ENCODE results near the gene TTLL10.
A peak's percentile ranks its signal among the peaks of the same experiment; 100 is the strongest.

Gene TTLL10

GRCh38 chr1:1155258-1155657 is 18.4 kb upstream of the TTLL10 start:
- Histone ChIP-seq H3K4me1 (ENCODE audit: insufficient read depth, insufficient read length) (no peaks in the 10 kb centered on the region), H3K4me3 (ENCODE audit: insufficient read length, low read depth) (no peak overlapping the region), H3K36me3 (ENCODE audit: insufficient read depth, insufficient read length, low read length) (no peaks in the 10 kb centered on the region), H3K9me3 (ENCODE audit: insufficient read depth, low read length) (peaks cover 8% of the 10 kb centered on the region; the same call in 1 of the 2 replicates), H3K9ac (ENCODE audit: insufficient read length, low read depth) (no peak overlapping the region), H3K27me3 (ENCODE audit: insufficient read depth, insufficient read length) (no peaks in the 10 kb centered on the region)
- DNase-seq (ENCODE audit: low read depth, low spot score) = no peak
- TF ChIP-seq SUZ12 (IDR thresholded peaks at IDR 0.05; ENCODE audit: extremely low read depth, insufficient read depth, insufficient read length) (no peak), YY1 (IDR thresholded peaks at IDR 0.05; ENCODE audit: insufficient read depth, insufficient read length) (no peak), ZNF274 (IDR thresholded peaks at IDR 0.05; ENCODE audit: low read depth, low read length) (no peak)

DNA sequence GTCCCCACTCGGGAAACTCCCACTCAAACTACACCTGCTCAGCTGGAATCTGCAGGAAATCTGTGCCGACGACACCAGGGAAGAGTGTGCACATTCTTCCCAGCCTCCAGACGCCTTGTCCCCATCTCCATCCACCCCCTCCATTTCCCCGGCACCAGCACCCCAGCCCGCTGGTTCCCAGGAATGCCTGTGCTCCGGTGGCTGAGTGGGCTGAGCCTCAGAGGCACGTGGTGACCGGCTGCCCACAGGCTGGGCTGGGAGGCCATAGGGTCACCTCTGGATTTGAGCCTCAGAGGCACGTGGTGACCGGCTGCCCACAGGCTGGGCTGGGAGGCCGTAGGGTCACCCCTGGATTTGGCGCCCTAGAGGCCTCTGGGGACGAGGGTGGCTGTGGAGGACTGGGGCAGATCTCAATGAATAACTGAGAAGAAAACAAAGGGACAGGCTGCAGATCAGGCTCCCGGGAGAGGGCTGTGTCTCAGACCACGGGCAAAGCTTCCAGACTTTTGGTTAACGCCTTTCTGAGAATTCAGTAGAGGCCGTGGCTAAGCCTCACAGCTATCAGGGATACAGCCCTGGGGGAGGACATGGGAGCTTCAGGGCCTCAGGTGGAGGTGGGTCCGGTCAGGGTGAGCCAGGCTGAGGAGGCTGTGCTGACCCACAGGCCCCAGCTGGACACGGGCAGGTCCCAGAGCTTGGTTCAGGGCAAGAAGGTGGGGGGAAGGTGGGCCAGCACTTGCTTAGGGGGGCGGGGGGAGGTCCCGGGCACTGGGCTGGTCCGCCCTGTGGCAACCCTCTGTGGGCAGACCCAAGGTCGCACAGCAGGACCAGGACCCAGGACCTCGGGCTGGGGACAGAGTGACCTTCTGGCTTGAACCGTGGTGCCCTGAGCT is 17.3 kb upstream of the TTLL10 start:
- H3K9ac ChIP-seq (ENCODE audit: insufficient read length, low read depth) = no peak overlapping the region
- peaks cover 8% of the 10 kb centered on the region; the same call in 1 of the 2 replicates for H3K9me3 ChIP-seq (ENCODE audit: insufficient read depth, low read length)
- H3K4me1 ChIP-seq (ENCODE audit: insufficient read depth, insufficient read length) = no peaks in the 10 kb centered on the region
- TF ChIP-seq SUZ12 (IDR thresholded peaks at IDR 0.05; ENCODE audit: extremely low read depth, insufficient read depth, insufficient read length) = no peak
- no peak for TF ChIP-seq ZNF274 (IDR thresholded peaks at IDR 0.05; ENCODE audit: low read depth, low read length)
- no peak for TF ChIP-seq YY1 (IDR thresholded peaks at IDR 0.05; ENCODE audit: insufficient read depth, insufficient read length)
- H3K36me3 ChIP-seq (ENCODE audit: insufficient read depth, insufficient read length, low read length) = no peaks in the 10 kb centered on the region
- no peaks in the 10 kb centered on the region for H3K27me3 ChIP-seq (ENCODE audit: insufficient read depth, insufficient read length)
- no peak overlapping the region for H3K4me3 ChIP-seq (ENCODE audit: insufficient read length, low read depth)
- DNase-seq (ENCODE audit: low read depth, low spot score) = no peak

DNA sequence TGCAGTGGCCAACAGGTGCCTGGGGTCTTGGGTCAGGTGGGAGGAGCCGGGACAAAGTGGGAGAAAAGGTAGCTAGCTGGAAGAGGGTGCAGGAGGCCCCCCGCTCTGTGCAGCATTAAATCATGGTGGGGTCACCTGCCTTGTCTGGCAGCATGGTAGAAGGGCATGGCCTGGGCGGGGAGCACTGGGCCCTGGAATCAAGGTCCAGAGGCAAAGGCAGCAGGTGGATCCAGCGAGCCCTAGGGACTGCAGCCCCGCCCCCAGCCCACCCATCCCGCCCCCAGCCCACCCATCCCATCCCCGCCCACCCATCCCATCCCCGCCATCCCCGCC is 16.7 kb upstream of the TTLL10 start:
- no peak overlapping the region for H3K9ac ChIP-seq (ENCODE audit: insufficient read length, low read depth)
- no peaks in the 10 kb centered on the region for H3K27me3 ChIP-seq (ENCODE audit: insufficient read depth, insufficient read length)
- DNase-seq (ENCODE audit: low read depth, low spot score) = no peak
- peaks cover 8% of the 10 kb centered on the region; the same call in 1 of the 2 replicates for H3K9me3 ChIP-seq (ENCODE audit: insufficient read depth, low read length)
- H3K4me1 ChIP-seq (ENCODE audit: insufficient read depth, insufficient read length) = no peaks in the 10 kb centered on the region
- no peaks in the 10 kb centered on the region for H3K36me3 ChIP-seq (ENCODE audit: insufficient read depth, insufficient read length, low read length)
- no peak overlapping the region for H3K4me3 ChIP-seq (ENCODE audit: insufficient read length, low read depth)
- TF ChIP-seq ZNF274 (IDR thresholded peaks at IDR 0.05; ENCODE audit: low read depth, low read length) = no peak
- no peak for TF ChIP-seq SUZ12 (IDR thresholded peaks at IDR 0.05; ENCODE audit: extremely low read depth, insufficient read depth, insufficient read length)
- no peak for TF ChIP-seq YY1 (IDR thresholded peaks at IDR 0.05; ENCODE audit: insufficient read depth, insufficient read length)

- Histone ChIP-seq H3K36me3 (ENCODE audit: insufficient read depth, insufficient read length, low read length) (no peaks in the 10 kb centered on the region), H3K9ac (ENCODE audit: insufficient read length, low read depth) (peak overlapping the region; percentile 83), H3K4me1 (ENCODE audit: insufficient read depth, insufficient read length) (no peaks in the 10 kb centered on the region), H3K4me3 (ENCODE audit: insufficient read length, low read depth) (peak overlapping the region; percentile 55), H3K27me3 (ENCODE audit: insufficient read depth, insufficient read length) (no peaks in the 10 kb centered on the region), H3K9me3 (ENCODE audit: insufficient read depth, low read length) (peaks cover 5% of the 10 kb centered on the region; the same call in 1 of the 2 replicates)
- DNase-seq (ENCODE audit: low read depth, low spot score) = peak; percentile 16
- TF ChIP-seq ZNF274 (IDR thresholded peaks at IDR 0.05; ENCODE audit: low read depth, low read length) (no peak), SUZ12 (IDR thresholded peaks at IDR 0.05; ENCODE audit: extremely low read depth, insufficient read depth, insufficient read length) (no peak), YY1 (IDR thresholded peaks at IDR 0.05; ENCODE audit: insufficient read depth, insufficient read length) (no peak)
These were observed 16.2 kb upstream of the TTLL10 start for GRCh38 chr1:1157426-1157913.

- DNase-seq (ENCODE audit: low read depth, low spot score) = no peak
- no peak for TF ChIP-seq SUZ12 (IDR thresholded peaks at IDR 0.05; ENCODE audit: extremely low read depth, insufficient read depth, insufficient read length)
- no peak for TF ChIP-seq ZNF274 (IDR thresholded peaks at IDR 0.05; ENCODE audit: low read depth, low read length)
- no peak for TF ChIP-seq YY1 (IDR thresholded peaks at IDR 0.05; ENCODE audit: insufficient read depth, insufficient read length)
- H3K9ac ChIP-seq (ENCODE audit: insufficient read length, low read depth) = peak overlapping the region; percentile 83
- H3K4me3 ChIP-seq (ENCODE audit: insufficient read length, low read depth) = peak overlapping the region; percentile 55
- no peaks in the 10 kb centered on the region for H3K36me3 ChIP-seq (ENCODE audit: insufficient read depth, insufficient read length, low read length)
- H3K27me3 ChIP-seq (ENCODE audit: insufficient read depth, insufficient read length) = no peaks in the 10 kb centered on the region
- no peaks in the 10 kb centered on the region for H3K4me1 ChIP-seq (ENCODE audit: insufficient read depth, insufficient read length)
- no peaks in the 10 kb centered on the region for H3K9me3 ChIP-seq (ENCODE audit: insufficient read depth, low read length)
These were observed 15.6 kb upstream of the TTLL10 start for GRCh38 chr1:1157914-1158710.

DNA sequence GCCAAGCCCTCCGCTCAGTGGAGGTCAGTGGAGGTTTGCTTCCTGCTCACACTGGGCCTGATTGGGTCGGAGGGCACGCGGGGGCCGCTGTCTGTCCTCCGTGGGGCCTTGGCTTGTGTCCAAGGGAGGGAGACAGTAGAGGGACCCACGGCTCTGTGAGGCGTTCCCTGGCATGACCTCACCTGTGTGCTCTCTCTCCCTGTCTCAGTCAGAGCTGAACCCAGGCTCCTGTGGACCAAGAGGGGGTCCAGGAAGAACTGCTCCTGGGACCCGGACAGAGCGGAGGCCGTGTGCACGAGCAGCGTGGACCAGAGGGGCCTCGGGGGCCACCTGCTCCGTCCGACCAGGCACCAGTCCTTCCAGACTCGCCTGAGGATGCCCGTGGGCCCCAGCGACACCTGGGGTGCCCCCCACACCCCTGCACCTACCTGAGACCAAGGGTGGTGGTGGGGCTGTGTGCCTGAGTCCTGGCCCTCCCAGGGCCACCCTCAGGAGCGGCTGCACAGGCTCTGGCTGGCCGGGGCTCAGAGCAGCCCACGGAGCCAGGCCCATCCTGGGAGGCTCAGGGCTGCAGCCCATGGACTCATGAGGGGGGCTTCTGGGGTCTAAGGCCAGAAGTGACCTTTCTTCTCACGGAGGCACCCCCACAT is 13.3 kb upstream of the TTLL10 start:
- Histone ChIP-seq H3K9me3 (ENCODE audit: insufficient read depth, low read length) (no peaks in the 10 kb centered on the region), H3K9ac (ENCODE audit: insufficient read length, low read depth) (no peak overlapping the region), H3K36me3 (ENCODE audit: insufficient read depth, insufficient read length, low read length) (no peaks in the 10 kb centered on the region), H3K4me1 (ENCODE audit: insufficient read depth, insufficient read length) (no peaks in the 10 kb centered on the region), H3K27me3 (ENCODE audit: insufficient read depth, insufficient read length) (no peaks in the 10 kb centered on the region), H3K4me3 (ENCODE audit: insufficient read length, low read depth) (no peak overlapping the region)
- TF ChIP-seq ZNF274 (IDR thresholded peaks at IDR 0.05; ENCODE audit: low read depth, low read length) (no peak), YY1 (IDR thresholded peaks at IDR 0.05; ENCODE audit: insufficient read depth, insufficient read length) (no peak), SUZ12 (IDR thresholded peaks at IDR 0.05; ENCODE audit: extremely low read depth, insufficient read depth, insufficient read length) (no peak)
- DNase-seq (ENCODE audit: low read depth, low spot score) = no peak

Data from NT2/D1 (cell line).